ENCODE results near the gene PFDN4. TPM values are rescaled to one million over a fixed set of nuclear protein-coding genes. Genes with fewer than 3 reads are reported as not detected.
"Not testable (repeated sequence)": the region's sequence is repeated elsewhere in the genome, so short reads cannot be mapped to it uniquely, and the experiment has no call there.

Gene PFDN4
- total RNA-seq, 2 donors from 2014 or later, result 48.9 to 49.1 TPM

DNA sequence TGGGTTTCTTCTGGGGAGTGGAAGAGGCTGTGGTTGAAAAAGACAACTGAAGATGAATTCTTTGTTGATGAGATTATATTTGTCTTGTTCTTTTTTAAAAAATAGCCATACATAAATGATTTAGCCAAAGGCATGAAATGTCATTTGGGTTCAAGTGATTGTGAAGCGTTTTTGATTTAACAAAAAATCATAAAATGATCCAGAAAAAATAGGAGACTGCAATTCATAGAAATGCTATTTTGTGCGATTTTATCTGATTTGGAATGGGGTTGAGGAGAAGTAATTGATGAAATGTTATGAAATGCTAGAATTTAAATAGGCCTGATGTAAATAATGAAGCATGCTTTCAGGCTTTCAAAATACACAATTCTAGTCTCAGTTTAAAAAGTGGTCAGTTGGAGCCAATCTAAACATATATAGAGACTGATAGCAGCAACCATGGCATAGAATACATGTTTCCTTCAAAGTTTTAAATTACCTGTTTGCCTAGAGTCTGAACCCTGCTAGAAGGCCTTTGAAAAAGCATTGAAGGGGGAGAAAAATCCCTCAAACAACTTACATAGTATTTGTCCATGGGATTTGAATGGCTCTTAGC, 21.8 kb downstream of the PFDN4 start:
- no peak for DNase-seq
- Mint-ChIP-seq H3K27me3 (ENCODE audit: low read depth) (no peaks in the 10 kb centered on the region), H3K36me3 (ENCODE audit: insufficient read depth in 2 of 2) (peaks cover 0 to 2% of the 10 kb centered on the region in 2 donors), H3K27ac (no peak overlapping the region), H3K9me3 (peaks cover 3 to 7% of the 10 kb centered on the region in 2 donors), H3K4me1 (ENCODE audit: low read depth) (no peaks in the 10 kb centered on the region), H3K4me3 (no peak overlapping the region)
- no peak for ATAC-seq (replicated peaks in 1 of 2)

- ATAC-seq (replicated peaks in 1 of 2), result no peak
- Mint-ChIP-seq H3K27ac (no peak overlapping the region), H3K36me3 (ENCODE audit: insufficient read depth in 2 of 2) (peaks cover 0 to 2% of the 10 kb centered on the region in 2 donors)
Observed at GRCh38 chr20:54231036-54231435, 23.1 kb downstream of the PFDN4 start.

DNA sequence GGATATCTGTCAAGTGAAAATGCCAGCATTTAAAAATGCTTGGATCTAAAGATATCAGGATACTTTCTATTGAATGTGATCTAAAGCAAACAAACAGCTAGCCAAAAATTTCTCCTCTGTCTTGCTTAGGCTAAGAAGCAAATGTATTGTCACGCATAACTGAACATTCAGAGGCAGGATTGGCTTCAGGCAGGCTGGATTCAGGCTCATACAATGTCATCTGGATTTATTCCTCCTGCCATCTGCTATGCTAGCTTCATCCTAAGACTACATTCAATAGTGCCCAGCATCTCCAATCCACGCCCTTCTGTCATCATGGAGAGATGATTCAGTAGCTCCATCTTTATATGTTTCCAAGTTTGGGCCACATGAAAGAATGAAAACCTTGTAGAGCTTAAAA, 27.1 kb downstream of the PFDN4 start:
- peaks cover 28% of the 10 kb centered on the region for H3K27me3 Mint-ChIP-seq (ENCODE audit: low read depth)
- no peak for DNase-seq
- H3K4me3 Mint-ChIP-seq, result no peak overlapping the region
- peak in 1 of 2 donors; percentile 19 for ATAC-seq (replicated peaks in 1 of 2)
- H3K4me1 Mint-ChIP-seq (ENCODE audit: low read depth), result no peaks in the 10 kb centered on the region
- H3K27ac Mint-ChIP-seq, result no peak overlapping the region
- H3K36me3 Mint-ChIP-seq (ENCODE audit: insufficient read depth in 2 of 2), result peaks cover 0 to 2% of the 10 kb centered on the region in 2 donors
- peaks cover 0 to 2% of the 10 kb centered on the region in 2 donors for H3K9me3 Mint-ChIP-seq

More at GRCh38 chr20:54231036-54231435, 23.1 kb downstream of the PFDN4 start:
- Mint-ChIP-seq H3K4me1 (ENCODE audit: low read depth) (no peaks in the 10 kb centered on the region), H3K9me3 (peaks cover 3 to 7% of the 10 kb centered on the region in 2 donors), H3K27me3 (ENCODE audit: low read depth) (peaks cover 4% of the 10 kb centered on the region), H3K4me3 (no peak overlapping the region)
- no peak for DNase-seq

- H3K4me3 Mint-ChIP-seq, result no peak overlapping the region
- H3K4me1 Mint-ChIP-seq (ENCODE audit: low read depth), result no peaks in the 10 kb centered on the region
- H3K27me3 Mint-ChIP-seq (ENCODE audit: low read depth), result peaks cover 38% of the 10 kb centered on the region
- ATAC-seq (replicated peaks in 1 of 2) (no peak), DNase-seq (no peak)
- peaks cover 0 to 5% of the 10 kb centered on the region in 2 donors for H3K36me3 Mint-ChIP-seq (ENCODE audit: insufficient read depth in 2 of 2)
- no peak overlapping the region for H3K27ac Mint-ChIP-seq
- H3K9me3 Mint-ChIP-seq, result no peaks in the 10 kb centered on the region
Observed at GRCh38 chr20:54237116-54237943, 29.4 kb downstream of the PFDN4 start.

- Mint-ChIP-seq H3K27ac (no peak overlapping the region), H3K27me3 (ENCODE audit: low read depth) (peaks cover 18% of the 10 kb centered on the region), H3K36me3 (ENCODE audit: insufficient read depth in 2 of 2) (peaks cover 0 to 5% of the 10 kb centered on the region in 2 donors), H3K9me3 (peaks cover 3 to 4% of the 10 kb centered on the region in 2 donors), H3K4me3 (no peak overlapping the region), H3K4me1 (ENCODE audit: low read depth) (no peaks in the 10 kb centered on the region)
- ATAC-seq (replicated peaks in 1 of 2), result no peak
- no peak for DNase-seq
Observed at GRCh38 chr20:54244113-54244512, 36.2 kb downstream of the PFDN4 start.

DNA sequence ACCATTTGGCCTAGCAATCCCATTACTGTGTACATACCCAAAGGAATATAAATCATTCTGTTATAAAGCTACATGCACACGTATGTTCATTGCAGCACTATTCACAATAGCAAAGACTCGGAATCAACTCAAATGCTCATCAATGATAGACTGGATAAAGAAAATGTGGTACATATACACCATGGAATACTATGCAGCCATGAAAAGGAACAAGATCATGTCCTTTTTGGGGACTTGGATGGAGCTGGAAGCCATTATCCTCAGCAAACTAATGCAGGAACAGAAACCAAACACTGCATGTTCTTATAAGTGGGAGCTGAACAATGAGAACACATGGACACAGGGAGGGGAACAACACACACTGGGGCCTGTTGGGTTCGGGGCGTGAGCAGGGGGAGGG, 40.8 kb downstream of the PFDN4 start:
- H3K4me1 Mint-ChIP-seq (ENCODE audit: low read depth); H3K27ac Mint-ChIP-seq; H3K9me3 Mint-ChIP-seq; H3K4me3 Mint-ChIP-seq; ATAC-seq (replicated peaks in 1 of 2); DNase-seq; H3K36me3 Mint-ChIP-seq (ENCODE audit: insufficient read depth in 2 of 2); H3K27me3 Mint-ChIP-seq (ENCODE audit: low read depth): not testable (repeated sequence)

DNA sequence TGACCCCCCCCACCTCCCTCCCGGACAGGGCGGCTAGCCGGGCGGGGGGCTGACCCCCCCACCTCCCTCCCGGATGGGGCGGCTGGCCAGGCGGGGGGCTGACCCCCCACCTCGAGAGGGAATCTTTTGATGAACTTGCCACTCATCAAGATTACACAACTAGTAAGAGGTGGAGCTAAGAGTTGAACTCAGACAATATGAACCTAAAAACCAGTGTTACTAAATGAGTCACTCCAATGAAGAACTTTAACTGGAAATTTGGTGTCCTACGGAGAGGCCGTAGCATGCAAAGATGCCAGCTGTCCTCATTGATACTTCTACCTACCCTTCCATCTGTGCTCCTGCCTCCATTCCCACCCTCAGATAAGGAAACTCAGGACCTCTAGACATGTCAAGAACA, 42.8 kb downstream of the PFDN4 start:
- ATAC-seq (replicated peaks in 1 of 2) (no peak), DNase-seq (no peak)
- H3K36me3 Mint-ChIP-seq (ENCODE audit: insufficient read depth in 2 of 2), result no peaks in the 10 kb centered on the region
- H3K4me1 Mint-ChIP-seq (ENCODE audit: low read depth), result no peaks in the 10 kb centered on the region
- H3K4me3 Mint-ChIP-seq, result no peak overlapping the region
- H3K27me3 Mint-ChIP-seq (ENCODE audit: low read depth), result peaks cover 5% of the 10 kb centered on the region
- H3K27ac Mint-ChIP-seq, result no peak overlapping the region
- H3K9me3 Mint-ChIP-seq, result peaks cover 0 to 3% of the 10 kb centered on the region in 2 donors

DNA sequence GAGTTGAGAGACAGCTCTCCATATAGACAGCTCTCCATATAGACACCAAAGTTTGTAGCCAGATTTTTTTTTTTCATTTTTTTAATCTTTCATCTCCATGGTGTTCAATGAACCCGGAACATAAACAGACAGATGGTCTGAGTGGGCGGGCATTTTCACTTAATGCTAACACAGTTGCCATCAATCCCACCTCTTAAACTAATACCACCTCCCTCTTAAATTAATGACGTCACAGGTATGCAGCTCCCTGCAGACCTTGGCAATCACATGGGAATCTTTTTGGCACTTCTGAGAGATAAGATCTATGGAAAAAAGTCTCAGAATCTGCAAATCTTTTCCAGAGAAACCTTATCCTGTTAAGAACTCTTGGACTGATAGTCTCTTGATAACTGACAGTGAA, 43.2 kb downstream of the PFDN4 start:
- no peaks in the 10 kb centered on the region for H3K36me3 Mint-ChIP-seq (ENCODE audit: insufficient read depth in 2 of 2)
- H3K4me3 Mint-ChIP-seq, result no peak overlapping the region
- H3K27ac Mint-ChIP-seq, result no peak overlapping the region
- H3K4me1 Mint-ChIP-seq (ENCODE audit: low read depth), result no peaks in the 10 kb centered on the region
- ATAC-seq (replicated peaks in 1 of 2), result no peak
- H3K27me3 Mint-ChIP-seq (ENCODE audit: low read depth), result peaks cover 8% of the 10 kb centered on the region
- peaks cover 0 to 3% of the 10 kb centered on the region in 2 donors for H3K9me3 Mint-ChIP-seq
- DNase-seq, result no peak

GRCh38 chr20:54254596-54254995, 46.7 kb downstream of the PFDN4 start:
- Mint-ChIP-seq H3K36me3 (ENCODE audit: insufficient read depth in 2 of 2) (no peaks in the 10 kb centered on the region), H3K4me3 (no peak overlapping the region), H3K27me3 (ENCODE audit: low read depth) (peaks cover 22% of the 10 kb centered on the region), H3K9me3 (no peaks in the 10 kb centered on the region), H3K27ac (no peak overlapping the region), H3K4me1 (ENCODE audit: low read depth) (no peaks in the 10 kb centered on the region)
- DNase-seq, result no peak
- no peak for ATAC-seq (replicated peaks in 1 of 2)

- no peaks in the 10 kb centered on the region for H3K36me3 Mint-ChIP-seq (ENCODE audit: insufficient read depth in 2 of 2)
- no peak overlapping the region for H3K27ac Mint-ChIP-seq
- peaks cover 23% of the 10 kb centered on the region for H3K27me3 Mint-ChIP-seq (ENCODE audit: low read depth)
- ATAC-seq (replicated peaks in 1 of 2) (no peak), DNase-seq (no peak)
- no peak overlapping the region for H3K4me3 Mint-ChIP-seq
- H3K9me3 Mint-ChIP-seq, result no peaks in the 10 kb centered on the region
- H3K4me1 Mint-ChIP-seq (ENCODE audit: low read depth), result no peaks in the 10 kb centered on the region
Observed at GRCh38 chr20:54255157-54255556, 47.3 kb downstream of the PFDN4 start.

DNA sequence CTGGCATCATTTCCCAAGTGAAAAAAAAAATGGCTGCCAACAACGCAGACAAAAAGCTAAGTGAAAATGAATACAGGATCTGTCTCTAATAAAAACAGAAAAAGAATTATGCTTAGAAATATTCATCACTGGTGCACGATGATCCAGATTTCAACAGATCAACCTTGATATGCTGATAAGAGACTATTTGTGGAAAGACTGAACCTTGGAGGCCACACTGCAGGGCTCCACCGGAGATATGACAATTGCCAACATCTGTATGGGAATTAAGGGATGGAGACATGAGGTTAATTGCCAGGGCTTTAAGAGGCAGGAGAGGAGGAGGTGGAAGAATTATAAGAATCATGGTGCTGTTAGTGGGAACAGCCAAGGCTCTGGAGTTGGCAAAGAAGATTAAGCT, 48.3 kb downstream of the PFDN4 start:
- Mint-ChIP-seq H3K4me1 (ENCODE audit: low read depth) (no peaks in the 10 kb centered on the region), H3K9me3 (no peaks in the 10 kb centered on the region)

GRCh38 chr20:54257071-54257816, 49.4 kb downstream of the PFDN4 start:
- no peaks in the 10 kb centered on the region for H3K4me1 Mint-ChIP-seq (ENCODE audit: low read depth)
- no peaks in the 10 kb centered on the region for H3K9me3 Mint-ChIP-seq
- H3K27ac Mint-ChIP-seq, result no peak overlapping the region
- H3K27me3 Mint-ChIP-seq (ENCODE audit: low read depth), result peaks cover 23% of the 10 kb centered on the region
- H3K4me3 Mint-ChIP-seq, result no peak overlapping the region
- DNase-seq (no peak), ATAC-seq (replicated peaks in 1 of 2) (no peak)
- H3K36me3 Mint-ChIP-seq (ENCODE audit: insufficient read depth in 2 of 2), result no peaks in the 10 kb centered on the region

More for the DNA sequence above, 48.3 kb downstream of the PFDN4 start:
- Mint-ChIP-seq H3K4me3 (no peak overlapping the region), H3K36me3 (ENCODE audit: insufficient read depth in 2 of 2) (no peaks in the 10 kb centered on the region), H3K27me3 (ENCODE audit: low read depth) (peaks cover 23% of the 10 kb centered on the region), H3K27ac (no peak overlapping the region)
- DNase-seq, result no peak
- ATAC-seq (replicated peaks in 1 of 2), result no peak

DNA sequence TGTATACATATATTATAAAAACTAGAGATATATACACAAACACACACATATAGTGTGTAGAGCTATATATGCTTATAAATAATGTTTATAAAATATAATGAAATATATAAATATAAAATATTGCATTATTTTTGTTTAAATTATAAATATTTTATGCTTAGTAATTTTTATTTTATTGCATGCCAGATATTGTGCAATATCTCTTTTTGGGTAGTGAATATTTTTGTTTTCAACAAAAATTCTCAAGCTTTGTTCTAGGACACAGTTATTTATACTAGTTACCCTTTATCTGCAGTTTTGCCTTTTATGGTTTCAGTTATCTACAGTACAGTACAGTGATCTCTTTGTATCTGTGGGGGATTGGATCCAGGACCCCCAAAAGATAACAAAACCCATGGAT, 52.2 kb downstream of the PFDN4 start:
- Mint-ChIP-seq H3K4me3 (no peak overlapping the region), H3K4me1 (ENCODE audit: low read depth) (no peaks in the 10 kb centered on the region), H3K27me3 (ENCODE audit: low read depth) (peaks cover 38% of the 10 kb centered on the region), H3K36me3 (ENCODE audit: insufficient read depth in 2 of 2) (no peaks in the 10 kb centered on the region), H3K9me3 (no peaks in the 10 kb centered on the region), H3K27ac (no peak overlapping the region)
- DNase-seq (no peak), ATAC-seq (replicated peaks in 1 of 2) (no peak)

Data from activated T-cell treated with anti-CD3 and anti-CD28 coated beads, Interleukin-2, amount 50 U/mL, for 72 hours (primary cell).